HL-60 (cell line): ENCODE measurements around the gene TP53BP1.

Source experiments
- SPI1 ChIP-seq: IDR thresholded peaks from 2 replicates; pipeline ENCODE4 v1.6.1; 2012; ENCODE audit warnings: low read depth, mild to moderate bottlenecking, borderline replicate concordance
- TF ChIP-seq, protein P1 (sequence below): IDR thresholded peaks from one replicate; pipeline ENCODE4 v1.5.1; 2011; ENCODE audit warnings: low read length, control low read depth, inconsistent platforms; ENCODE audit not compliant: insufficient read depth
- TF ChIP-seq, protein P2 (sequence below): IDR thresholded peaks from 2 replicates; pipeline ENCODE4 v1.6.1; 2012; ENCODE audit warnings: low read depth; ENCODE audit not compliant: insufficient replicate concordance

DNA sequence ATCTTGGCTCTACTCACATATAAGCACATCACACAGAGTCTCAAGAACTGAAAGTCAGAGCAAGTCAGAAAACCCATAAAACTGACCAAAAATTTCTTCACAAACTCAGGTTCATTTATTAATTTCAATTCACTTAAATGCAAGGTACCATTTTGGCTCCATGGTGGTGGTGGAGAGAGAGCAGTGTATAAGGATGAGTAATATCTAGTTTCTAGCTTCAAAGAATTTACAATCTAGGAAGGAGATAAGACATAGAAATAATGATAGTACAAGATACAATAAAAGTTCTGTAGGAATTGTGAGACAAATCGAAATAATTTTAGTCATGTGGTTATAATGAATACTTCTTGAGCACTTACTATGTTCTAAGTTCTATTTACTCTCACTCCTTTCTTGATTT, 6.7 kb upstream of the TP53BP1 start:
- TF ChIP-seq, protein P1, sequence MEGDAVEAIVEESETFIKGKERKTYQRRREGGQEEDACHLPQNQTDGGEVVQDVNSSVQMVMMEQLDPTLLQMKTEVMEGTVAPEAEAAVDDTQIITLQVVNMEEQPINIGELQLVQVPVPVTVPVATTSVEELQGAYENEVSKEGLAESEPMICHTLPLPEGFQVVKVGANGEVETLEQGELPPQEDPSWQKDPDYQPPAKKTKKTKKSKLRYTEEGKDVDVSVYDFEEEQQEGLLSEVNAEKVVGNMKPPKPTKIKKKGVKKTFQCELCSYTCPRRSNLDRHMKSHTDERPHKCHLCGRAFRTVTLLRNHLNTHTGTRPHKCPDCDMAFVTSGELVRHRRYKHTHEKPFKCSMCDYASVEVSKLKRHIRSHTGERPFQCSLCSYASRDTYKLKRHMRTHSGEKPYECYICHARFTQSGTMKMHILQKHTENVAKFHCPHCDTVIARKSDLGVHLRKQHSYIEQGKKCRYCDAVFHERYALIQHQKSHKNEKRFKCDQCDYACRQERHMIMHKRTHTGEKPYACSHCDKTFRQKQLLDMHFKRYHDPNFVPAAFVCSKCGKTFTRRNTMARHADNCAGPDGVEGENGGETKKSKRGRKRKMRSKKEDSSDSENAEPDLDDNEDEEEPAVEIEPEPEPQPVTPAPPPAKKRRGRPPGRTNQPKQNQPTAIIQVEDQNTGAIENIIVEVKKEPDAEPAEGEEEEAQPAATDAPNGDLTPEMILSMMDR: no peak
- no peak for TF ChIP-seq SPI1
- TF ChIP-seq, protein P2, sequence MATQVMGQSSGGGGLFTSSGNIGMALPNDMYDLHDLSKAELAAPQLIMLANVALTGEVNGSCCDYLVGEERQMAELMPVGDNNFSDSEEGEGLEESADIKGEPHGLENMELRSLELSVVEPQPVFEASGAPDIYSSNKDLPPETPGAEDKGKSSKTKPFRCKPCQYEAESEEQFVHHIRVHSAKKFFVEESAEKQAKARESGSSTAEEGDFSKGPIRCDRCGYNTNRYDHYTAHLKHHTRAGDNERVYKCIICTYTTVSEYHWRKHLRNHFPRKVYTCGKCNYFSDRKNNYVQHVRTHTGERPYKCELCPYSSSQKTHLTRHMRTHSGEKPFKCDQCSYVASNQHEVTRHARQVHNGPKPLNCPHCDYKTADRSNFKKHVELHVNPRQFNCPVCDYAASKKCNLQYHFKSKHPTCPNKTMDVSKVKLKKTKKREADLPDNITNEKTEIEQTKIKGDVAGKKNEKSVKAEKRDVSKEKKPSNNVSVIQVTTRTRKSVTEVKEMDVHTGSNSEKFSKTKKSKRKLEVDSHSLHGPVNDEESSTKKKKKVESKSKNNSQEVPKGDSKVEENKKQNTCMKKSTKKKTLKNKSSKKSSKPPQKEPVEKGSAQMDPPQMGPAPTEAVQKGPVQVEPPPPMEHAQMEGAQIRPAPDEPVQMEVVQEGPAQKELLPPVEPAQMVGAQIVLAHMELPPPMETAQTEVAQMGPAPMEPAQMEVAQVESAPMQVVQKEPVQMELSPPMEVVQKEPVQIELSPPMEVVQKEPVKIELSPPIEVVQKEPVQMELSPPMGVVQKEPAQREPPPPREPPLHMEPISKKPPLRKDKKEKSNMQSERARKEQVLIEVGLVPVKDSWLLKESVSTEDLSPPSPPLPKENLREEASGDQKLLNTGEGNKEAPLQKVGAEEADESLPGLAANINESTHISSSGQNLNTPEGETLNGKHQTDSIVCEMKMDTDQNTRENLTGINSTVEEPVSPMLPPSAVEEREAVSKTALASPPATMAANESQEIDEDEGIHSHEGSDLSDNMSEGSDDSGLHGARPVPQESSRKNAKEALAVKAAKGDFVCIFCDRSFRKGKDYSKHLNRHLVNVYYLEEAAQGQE: no peak
